Epithelial cell of proximal tubule (primary cell): Measurements from ENCODE around the gene CD3E. TPM values are rescaled to one million over a fixed set of nuclear protein-coding genes. Genes with fewer than 3 reads are reported as not detected.

Source experiments
- DNase-seq: peaks from one replicate; pipeline ENCODE4 v3.0.0-alpha.2; 2011; ENCODE audit warnings: low read depth
- H3K4me3 ChIP-seq: 2 replicates; pipeline ENCODE4 v1.5.1; 2011; ENCODE audit warnings: low read depth, mild to moderate bottlenecking, low read length
- total RNA-seq: library from RNA; depleted of rRNA; stranded (reverse); fragments of >200 nt; gene quantifications from 2 replicates; pipeline ENCODE4 v1.2.3, GENCODE V29; 2015
- TF ChIP-seq, protein P1 (sequence below): conservative IDR thresholded peaks from 2 replicates; pipeline ENCODE4 v1.5.1; 2012; ENCODE audit warnings: low read depth, mild to moderate bottlenecking, low read length

The CD3E gene
- total RNA-seq, 1 donor from 2014 or later, result not detected

DNA sequence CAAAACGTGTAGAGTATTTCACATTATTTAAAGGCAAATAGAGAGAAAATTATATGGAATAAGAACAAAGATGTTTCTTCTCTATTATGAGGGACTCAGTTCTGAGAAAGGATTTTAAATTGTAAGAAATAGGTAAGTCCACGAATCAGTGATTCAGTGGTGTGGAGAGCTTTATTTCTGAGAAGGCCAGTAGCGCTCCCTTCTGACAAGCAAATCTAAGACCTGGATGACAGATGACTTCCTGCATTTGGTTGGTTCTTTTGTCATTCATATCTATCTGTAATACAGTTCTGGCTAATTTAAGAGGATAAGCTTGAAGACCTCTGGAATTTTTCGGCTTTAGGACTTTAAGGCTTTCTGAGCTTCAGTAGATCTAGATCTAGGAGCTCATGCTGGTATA lies 7.0 kb downstream of the CD3E start:
- TF ChIP-seq, protein P1, sequence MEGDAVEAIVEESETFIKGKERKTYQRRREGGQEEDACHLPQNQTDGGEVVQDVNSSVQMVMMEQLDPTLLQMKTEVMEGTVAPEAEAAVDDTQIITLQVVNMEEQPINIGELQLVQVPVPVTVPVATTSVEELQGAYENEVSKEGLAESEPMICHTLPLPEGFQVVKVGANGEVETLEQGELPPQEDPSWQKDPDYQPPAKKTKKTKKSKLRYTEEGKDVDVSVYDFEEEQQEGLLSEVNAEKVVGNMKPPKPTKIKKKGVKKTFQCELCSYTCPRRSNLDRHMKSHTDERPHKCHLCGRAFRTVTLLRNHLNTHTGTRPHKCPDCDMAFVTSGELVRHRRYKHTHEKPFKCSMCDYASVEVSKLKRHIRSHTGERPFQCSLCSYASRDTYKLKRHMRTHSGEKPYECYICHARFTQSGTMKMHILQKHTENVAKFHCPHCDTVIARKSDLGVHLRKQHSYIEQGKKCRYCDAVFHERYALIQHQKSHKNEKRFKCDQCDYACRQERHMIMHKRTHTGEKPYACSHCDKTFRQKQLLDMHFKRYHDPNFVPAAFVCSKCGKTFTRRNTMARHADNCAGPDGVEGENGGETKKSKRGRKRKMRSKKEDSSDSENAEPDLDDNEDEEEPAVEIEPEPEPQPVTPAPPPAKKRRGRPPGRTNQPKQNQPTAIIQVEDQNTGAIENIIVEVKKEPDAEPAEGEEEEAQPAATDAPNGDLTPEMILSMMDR, result no peak
- H3K4me3 ChIP-seq, result no peak overlapping the region
- no peak for DNase-seq

DNA sequence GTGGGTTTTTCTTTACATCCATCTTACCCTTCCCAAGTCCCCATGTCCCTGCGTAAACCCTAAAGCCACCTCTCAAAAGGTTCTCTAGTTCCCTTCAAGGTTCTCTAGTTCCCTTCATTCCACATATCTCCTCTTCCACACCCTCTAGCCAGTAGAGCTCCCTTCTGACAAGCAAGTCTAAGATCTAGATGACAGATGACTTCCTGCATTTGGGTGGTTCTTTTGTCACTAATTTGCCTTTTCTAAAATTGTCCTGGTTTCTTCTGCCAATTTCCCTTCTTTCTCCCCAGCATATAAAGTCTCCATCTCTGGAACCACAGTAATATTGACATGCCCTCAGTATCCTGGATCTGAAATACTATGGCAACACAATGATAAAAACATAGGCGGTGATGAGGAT lies 7.8 kb downstream of the CD3E start:
- H3K4me3 ChIP-seq, result no peak overlapping the region
- no peak for DNase-seq
- TF ChIP-seq, protein P1, result no peak

DNA sequence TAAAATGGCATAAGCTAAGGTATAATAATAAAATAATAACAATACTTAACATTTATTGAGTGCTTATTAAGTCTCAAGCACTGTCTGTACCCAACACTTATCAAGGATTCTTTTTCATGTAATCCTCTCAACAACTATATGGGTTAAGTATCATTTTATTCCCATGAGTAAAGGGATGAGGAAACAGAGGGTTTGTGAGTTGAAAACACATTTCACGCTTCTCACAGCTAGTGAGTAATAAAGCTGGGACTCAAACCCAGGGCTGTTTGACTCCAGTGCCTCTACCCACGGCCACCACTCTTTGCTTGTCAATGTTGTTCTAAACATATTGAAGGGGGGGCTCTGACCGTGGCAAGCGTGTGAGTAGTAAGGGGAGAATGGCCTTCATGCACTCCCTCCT lies 8.7 kb downstream of the CD3E start:
- TF ChIP-seq, protein P1, result no peak
- no peak for DNase-seq
- no peak overlapping the region for H3K4me3 ChIP-seq

DNA sequence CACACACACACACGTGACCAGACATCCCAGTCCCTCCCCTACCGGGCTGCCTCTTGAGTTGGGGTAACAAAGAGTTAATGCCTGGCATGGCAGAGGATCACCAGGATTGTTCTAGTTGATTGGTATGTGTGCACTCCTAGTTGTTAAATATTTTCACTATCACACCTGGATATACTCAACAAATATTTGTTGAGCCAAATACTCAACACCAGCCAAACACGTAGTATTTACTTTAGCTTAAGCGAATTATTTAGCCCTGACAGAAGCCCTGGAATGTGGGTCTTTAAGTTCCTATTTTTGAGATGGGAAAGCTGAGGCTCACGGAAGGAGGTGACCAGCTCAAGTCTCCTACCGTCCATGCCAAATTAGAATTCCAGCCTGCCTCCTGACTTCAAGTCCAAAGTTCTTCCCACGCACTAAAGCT lies 10.5 kb downstream of the CD3E start:
- TF ChIP-seq, protein P1, result no peak
- H3K4me3 ChIP-seq, result no peak overlapping the region
- no peak for DNase-seq

DNA sequence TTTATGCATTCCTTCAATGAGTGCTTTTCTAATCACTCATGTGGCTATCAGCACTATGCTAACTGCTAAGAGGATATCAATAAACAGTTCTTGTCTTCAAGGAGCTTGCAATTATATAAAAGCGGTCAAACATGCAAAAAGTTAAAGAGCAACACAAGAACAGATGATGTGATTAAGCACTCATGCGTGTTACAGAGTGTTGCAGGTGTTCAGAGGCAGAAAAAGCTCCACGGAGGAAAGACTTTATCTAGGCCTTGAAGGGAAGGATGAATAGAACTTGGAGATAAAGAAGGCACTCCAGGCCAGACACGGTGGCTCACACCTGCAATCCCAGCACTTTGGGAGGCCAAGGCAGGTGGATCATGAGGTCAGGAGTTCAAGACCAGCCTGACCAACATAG lies 13.6 kb downstream of the CD3E start:
- no peak overlapping the region for H3K4me3 ChIP-seq
- DNase-seq, result no peak
- TF ChIP-seq, protein P1, result no peak

DNA sequence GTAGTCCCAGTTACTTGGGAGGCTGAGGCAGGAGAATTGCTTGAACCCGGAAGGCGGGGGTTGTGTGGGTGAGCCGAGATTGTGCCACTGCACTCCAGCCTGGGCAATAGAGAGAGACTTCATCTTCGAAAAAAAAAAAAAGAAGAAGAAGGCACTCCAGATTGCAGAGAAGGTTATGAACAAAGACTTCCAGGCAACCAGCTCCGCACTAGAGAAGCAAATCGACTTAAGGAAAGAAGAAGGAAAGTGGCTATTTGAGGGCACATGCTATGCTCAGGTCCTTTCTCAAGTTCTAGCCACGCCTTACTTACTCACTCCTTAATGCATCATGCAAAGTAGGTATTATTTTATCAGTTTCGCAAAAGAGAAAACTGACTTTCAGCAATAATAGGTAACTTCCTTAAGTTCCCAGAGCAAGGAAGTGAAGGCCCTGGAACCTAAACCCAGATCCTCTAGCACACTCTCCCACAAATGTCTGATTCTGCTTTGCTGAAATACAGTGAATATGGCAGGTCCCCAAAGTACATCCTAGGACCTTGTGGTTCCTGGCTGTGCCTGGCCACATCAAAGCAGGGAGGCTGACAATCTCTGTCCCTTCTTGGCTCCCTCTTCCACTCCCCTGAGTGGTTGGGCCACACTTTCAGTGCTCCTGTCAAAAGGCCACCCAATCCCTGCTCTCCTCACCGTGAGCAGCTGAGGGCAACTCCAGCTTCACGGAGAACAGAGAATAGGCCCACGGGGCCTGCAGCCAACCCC lies 14.2 kb downstream of the CD3E start:
- no peak overlapping the region for H3K4me3 ChIP-seq
- TF ChIP-seq, protein P1, result no peak
- no peak for DNase-seq

DNA sequence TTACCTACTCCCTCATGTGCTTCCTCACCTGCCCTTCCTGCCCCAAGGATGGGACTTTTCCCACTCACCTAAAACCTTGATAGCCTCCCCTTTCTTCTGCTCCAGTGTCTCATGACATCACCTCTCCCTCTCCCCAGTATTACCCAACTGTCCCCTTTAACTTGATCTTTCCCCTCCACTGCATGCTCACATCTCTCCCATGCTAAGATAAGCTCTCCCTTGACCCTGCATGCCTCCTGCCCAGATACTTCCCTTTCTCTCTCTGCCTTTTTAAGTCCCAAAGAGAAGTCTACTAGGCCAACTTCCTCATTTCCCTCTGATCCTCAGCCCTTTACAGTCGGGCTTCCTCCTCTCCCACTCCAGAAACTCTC lies 14.8 kb downstream of the CD3E start:
- no peak for DNase-seq
- no peak overlapping the region for H3K4me3 ChIP-seq
- TF ChIP-seq, protein P1, result no peak
